GM19395 (cell line): ENCODE measurements around the gene KRTAP5-3.

Experiments
- ATAC-seq: cut with Tn5 transposase; IDR thresholded peaks from one replicate; pipeline ENCODE4 v1.9.1; 2021; ENCODE audit warnings: mild to moderate bottlenecking, moderate library complexity; ENCODE audit not compliant: unreplicated experiment

Gene KRTAP5-3

DNA sequence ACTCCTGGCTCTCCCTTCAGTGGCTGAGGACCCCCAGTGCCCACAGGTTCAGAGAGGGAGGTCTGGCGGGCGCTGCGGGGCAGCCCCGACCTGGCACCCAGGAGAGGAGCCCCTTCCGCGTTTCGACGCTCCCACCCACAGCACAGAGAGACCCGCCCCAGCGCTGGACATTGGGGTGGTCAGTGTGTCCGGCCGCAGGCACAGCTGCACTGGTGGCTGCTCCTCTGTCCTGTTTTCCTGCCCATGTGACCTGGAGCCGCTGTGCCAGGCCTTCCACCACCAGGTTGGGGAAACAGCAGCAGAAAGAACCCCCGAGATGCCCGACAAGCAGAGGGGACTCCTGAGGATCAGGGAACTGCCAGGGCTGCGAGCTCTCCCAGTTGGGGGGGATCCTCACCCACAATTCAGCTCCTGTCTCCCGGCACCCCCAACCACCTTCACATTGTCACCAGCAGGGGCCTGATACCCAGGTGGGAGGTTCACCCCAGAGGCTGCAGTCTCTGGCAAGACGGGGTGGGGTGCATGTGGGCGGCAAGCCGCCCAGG lies 35.0 kb upstream of the KRTAP5-3 start:
- ATAC-seq = no peak

GRCh38 chr11:1642288-1643145 lies 34.3 kb upstream of the KRTAP5-3 start:
- no peak for ATAC-seq

DNA sequence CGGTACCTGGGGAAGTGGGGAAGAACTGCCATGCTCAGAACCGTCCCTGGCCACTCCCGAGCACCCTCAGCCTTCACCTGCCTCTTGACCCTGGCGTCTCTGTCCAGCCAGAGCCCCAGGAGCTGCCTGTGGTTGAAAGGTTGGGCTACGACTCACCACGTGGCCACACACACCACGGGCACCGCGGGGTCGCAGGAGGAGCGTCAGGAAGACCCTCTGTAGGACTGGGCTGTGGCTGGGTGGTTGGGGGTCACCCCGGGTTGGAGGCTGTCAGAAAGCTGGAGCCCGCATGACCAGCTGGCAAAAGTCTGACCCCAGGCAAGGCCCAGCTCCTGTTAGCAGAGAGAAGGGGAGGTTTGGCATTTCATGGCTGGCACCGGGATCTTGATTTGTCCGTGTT lies 32.8 kb upstream of the KRTAP5-3 start:
- no peak for ATAC-seq

DNA sequence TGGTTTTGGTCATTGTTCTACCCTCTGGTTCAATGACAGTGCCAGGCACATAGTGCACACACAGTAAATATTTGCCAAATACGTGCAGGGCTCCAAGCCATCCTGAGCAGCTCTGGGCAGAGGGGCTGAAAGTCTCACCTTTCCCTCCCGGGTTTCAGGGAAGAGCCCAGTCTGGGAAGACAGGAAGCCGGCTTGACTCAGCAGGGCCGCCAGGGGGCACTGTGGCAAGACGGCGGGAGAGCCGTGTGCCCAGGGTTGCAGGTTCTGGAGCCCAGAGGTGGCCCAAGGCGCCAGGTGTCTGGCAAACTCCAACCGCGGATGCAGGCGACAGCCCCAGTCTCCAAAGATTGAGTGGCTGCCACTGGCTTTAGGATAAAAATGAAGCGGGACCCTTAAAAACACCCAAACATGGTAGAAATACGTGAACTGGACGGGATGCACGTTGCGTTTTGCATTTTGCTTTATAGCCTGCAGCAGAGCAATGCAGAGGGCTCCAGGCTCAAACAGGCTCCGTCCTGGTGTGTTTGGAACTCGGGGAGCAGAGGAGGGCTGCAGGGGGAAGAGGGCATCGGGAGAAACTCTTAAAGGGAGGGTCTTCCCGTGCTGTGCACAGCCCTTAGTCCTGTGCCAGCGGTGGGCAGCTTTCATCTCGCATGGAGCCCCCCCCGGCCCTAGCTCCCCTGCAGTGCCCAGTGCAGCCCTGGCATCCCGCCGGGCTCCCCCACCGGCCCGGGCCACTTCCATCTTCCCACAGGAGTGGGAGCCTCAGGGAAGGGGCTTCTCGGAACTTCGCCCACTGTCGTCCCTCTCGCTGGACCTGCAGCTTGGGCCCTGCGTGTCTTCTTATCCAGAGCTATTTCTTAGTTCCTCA lies 32.0 kb upstream of the KRTAP5-3 start:
- ATAC-seq = no peak

- ATAC-seq = no peak
These were observed 31.4 kb upstream of the KRTAP5-3 start for GRCh38 chr11:1639666-1640065.

DNA sequence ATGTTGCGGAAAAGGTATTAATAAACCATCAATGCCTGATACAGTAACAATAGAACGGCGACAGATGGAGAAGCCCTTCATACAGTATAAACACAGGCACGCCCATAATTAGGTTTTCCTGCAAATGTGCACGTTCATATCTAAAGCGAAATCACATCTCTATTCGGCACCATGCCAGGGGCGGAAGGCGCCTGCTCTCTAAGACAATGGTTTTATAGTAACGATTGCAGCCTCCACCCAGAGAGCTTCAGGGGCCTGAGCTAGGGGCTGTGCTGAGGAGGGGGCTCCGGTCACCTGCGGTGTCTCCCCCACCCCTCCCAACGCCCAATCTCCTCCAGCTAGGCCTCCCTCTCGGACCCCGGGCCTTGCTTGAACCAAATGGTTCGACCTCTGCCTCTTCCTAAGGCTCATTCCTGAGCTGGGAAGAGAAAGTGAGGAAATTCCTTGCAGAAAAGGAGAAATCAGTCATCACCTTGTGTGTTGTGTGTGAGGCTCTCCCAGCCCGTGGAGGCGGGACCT lies 30.9 kb upstream of the KRTAP5-3 start:
- ATAC-seq = no peak

DNA sequence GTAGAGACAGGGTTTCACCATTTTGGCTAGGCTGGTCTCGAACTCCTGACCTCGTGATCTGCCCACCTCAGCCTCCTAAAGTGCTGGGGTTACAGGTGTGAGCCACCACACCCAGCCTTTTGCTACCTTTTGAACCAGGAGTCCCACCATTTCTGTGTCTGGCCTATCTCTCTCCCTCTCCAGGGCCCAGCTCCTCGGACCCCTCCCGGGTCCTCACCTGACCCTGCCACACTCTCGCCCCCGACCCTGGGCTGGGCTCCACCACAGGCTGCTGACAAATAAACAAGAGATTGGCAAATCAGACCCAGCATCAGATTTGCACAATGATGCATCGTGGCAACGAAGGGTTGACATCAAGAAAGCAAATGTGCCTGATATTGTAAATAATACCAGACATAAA lies 30.1 kb upstream of the KRTAP5-3 start:
- ATAC-seq = no peak

- ATAC-seq = no peak
These were observed 29.4 kb upstream of the KRTAP5-3 start for GRCh38 chr11:1637628-1638027.

- no peak for ATAC-seq
These were observed 28.2 kb upstream of the KRTAP5-3 start for GRCh38 chr11:1636291-1636950.

DNA sequence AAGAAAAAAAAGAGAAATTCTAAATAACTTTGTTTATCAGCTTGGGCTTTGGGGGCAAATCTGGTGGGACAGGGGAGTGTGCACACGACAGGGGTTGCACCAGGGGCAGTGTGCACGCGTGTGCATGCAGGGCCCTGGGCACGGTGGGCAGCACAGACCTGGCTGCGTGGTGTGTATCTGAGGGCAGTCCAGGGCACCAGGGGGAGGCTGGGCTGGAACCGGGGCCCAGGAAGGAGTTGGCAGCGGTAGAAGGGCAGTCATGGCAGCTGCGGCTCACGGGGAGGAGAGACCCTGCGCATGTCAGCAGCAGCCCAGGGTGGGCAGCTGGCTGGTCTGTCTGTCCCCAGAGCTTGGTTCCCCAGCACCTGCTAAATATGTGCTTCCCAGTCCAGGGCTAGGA lies 25.6 kb upstream of the KRTAP5-3 start:
- ATAC-seq = no peak

DNA sequence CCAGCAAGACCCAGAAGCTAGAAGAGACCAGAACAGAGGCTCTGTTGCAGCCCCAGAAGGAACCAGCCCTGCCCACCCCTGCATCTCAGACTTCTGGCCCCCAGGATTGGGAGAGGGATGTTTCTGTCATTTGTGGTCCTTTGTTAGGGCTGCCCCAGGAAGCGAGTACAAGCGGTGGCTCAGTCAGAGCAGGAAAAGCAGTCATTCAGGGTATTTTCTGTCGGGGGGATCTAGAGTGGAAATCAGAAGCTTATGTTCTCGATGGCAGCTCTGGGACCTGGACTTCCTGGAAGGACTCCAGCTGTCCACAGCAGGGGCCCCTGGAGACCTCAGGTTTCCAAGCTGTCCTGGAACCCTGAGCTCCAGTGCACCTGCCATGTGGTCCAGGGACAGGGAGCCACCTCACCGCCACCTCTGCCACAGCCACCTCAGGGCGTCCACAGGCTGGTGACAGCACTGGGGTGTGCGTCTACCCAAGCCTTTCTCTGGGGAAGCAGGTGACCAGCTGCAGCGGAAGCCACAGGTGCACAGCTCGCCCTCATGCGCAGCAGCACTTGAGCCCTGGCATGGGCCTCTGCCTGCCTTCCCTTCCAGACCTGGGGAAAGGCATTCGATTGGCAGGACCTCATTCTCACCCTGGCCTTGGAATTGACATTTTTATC lies 23.9 kb upstream of the KRTAP5-3 start:
- ATAC-seq = no peak

GRCh38 chr11:1631066-1631568 lies 22.9 kb upstream of the KRTAP5-3 start:
- ATAC-seq = no peak

- no peak for ATAC-seq
These were observed 22.0 kb upstream of the KRTAP5-3 start for GRCh38 chr11:1630271-1630670.

DNA sequence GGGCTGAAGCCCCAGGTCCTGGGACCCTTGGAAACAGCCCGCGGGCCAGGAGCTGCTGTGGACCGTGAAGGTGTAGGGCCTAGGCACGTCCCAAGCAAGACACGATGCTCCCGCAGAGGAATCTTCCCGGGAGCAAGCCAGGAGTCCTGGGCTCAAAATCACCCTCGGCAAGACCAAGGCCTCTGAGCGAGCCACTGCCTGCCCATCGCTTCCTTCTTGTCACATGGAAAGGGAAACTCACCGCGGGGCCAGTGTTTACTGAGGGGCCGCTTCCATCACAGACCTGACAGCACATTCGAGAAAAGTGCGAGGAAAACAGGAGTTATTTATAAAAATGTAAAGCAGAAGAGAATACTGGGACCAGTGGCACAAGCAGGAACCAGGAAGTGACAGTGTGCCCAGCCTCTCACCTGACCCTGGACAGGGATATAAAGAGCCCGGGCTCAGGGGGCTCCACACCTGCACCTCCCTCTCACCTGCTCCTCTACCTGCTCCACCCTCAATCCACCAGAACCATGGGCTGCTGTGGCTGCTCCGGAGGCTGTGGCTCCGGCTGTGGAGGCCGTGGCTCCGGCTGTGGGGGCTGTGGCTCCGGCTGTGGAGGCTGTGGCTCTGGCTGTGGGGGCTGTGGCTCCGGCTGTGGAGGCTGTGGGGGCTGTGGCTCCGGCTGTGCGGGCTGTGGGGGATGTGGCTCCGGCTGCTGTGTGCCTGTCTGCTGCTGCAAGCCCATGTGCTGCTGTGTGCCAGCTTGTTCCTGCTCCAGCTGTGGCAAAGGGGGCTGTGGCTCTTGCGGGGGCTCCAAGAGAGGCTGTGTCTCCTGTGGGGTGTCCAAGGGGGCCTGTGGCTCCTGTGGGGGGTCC lies 21.3 kb upstream of the KRTAP5-3 start, which contains the start of gene KRTAP5-5:
Gene KRTAP5-5 (plus strand): TSS at position 450 of the 860 bp plus-strand sequence. CDS start 66 bp downstream, at position 516.
- no peak for ATAC-seq

- no peak for ATAC-seq
These were observed 20.5 kb upstream of the KRTAP5-3 start for GRCh38 chr11:1628506-1629325.

- ATAC-seq = no peak
These were observed 17.3 kb upstream of the KRTAP5-3 start for GRCh38 chr11:1625541-1625940.

- no peak for ATAC-seq
These were observed 16.4 kb upstream of the KRTAP5-3 start for GRCh38 chr11:1624621-1625020.

GRCh38 chr11:1623716-1624115 lies 15.5 kb upstream of the KRTAP5-3 start:
- no peak for ATAC-seq
